Endothelial cell (in vitro differentiated cells): ENCODE measurements around the gene WDR19. TPM values are rescaled to one million over a fixed set of nuclear protein-coding genes. Genes with fewer than 3 reads are reported as not detected.

Source experiments
- DNase-seq: peaks from one replicate; pipeline ENCODE4 v3.0.0; 2021; ENCODE audit warnings: low spot score
- H3K27ac Mint-ChIP-seq: one replicate; pipeline ENCODE4 v1.8.0; 2021; ENCODE audit warnings: mixed read lengths, inconsistent platforms; ENCODE audit not compliant: unreplicated experiment
- H3K27me3 Mint-ChIP-seq: one replicate; pipeline ENCODE4 v1.8.0; 2021; ENCODE audit warnings: mild to moderate bottlenecking, moderate library complexity, mixed read lengths, inconsistent platforms; ENCODE audit not compliant: unreplicated experiment
- H3K36me3 Mint-ChIP-seq: one replicate; pipeline ENCODE4 v1.8.0; 2021; ENCODE audit warnings: mild to moderate bottlenecking, low read depth, mixed read lengths, inconsistent platforms; ENCODE audit not compliant: unreplicated experiment
- H3K4me1 Mint-ChIP-seq: one replicate; pipeline ENCODE4 v1.8.0; 2021; ENCODE audit warnings: mild to moderate bottlenecking, mixed read lengths, inconsistent platforms; ENCODE audit not compliant: unreplicated experiment
- H3K4me3 Mint-ChIP-seq: one replicate; pipeline ENCODE4 v1.8.0; 2021; ENCODE audit warnings: mild to moderate bottlenecking, mixed read lengths, inconsistent platforms; ENCODE audit not compliant: unreplicated experiment
- H3K9me3 Mint-ChIP-seq: one replicate; pipeline ENCODE4 v1.8.0; 2021; ENCODE audit warnings: mixed read lengths, inconsistent platforms; ENCODE audit not compliant: unreplicated experiment
- CTCF ChIP-seq: fragments of 200-600 bp; sonication (generic); IDR thresholded peaks from one replicate; pipeline ENCODE4 v1.5.0; 2021; ENCODE audit warnings: antibody characterized with exemption; ENCODE audit not compliant: unreplicated experiment
- total RNA-seq: library from RNA; stranded (reverse); fragmentation: NEBNext Ultra II Directional; extraction: Animal tissue kit (Norgen Biotek cat#: 25700); gene quantifications from one replicate; pipeline ENCODE4 v1.2.1, GENCODE V29; 2021; ENCODE audit not compliant: unreplicated experiment

The WDR19 gene
- total RNA-seq, 1 donor from 2014 or later: 35.8 TPM

DNA sequence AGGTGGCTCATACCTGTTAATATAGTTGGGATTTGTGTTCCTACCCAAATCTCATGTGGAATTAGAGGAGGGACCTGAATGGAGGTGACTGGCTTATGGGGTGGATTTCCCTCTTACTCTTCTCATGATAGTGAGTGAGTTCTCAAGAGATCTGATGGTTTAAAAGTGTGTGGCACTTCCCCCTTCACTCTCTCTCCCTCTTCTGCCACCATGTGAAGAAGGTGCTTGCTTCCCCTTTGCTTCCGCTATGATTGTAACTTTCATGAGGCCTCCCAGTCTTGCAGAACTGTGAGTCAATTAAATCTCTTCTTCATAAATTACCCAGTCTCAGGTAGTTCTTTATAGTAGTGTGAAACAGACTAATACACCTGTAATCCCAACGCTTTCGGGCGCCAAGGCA, 28.3 kb upstream of the WDR19 start:
- H3K4me3 Mint-ChIP-seq: no peak overlapping the region
- no peaks in the 10 kb centered on the region for H3K27me3 Mint-ChIP-seq
- no peak for TF ChIP-seq CTCF
- no peak for DNase-seq
- no peak overlapping the region for H3K27ac Mint-ChIP-seq
- H3K9me3 Mint-ChIP-seq: no peaks in the 10 kb centered on the region
- H3K4me1 Mint-ChIP-seq: no peaks in the 10 kb centered on the region
- no peaks in the 10 kb centered on the region for H3K36me3 Mint-ChIP-seq

- Mint-ChIP-seq H3K4me1 (no peaks in the 10 kb centered on the region), H3K9me3 (no peaks in the 10 kb centered on the region), H3K27me3 (no peaks in the 10 kb centered on the region), H3K36me3 (no peaks in the 10 kb centered on the region), H3K27ac (no peak overlapping the region), H3K4me3 (no peak overlapping the region)
- TF ChIP-seq CTCF: no peak
- DNase-seq: no peak
These were observed 24.8 kb upstream of the WDR19 start for GRCh38 chr4:39157520-39157919.

DNA sequence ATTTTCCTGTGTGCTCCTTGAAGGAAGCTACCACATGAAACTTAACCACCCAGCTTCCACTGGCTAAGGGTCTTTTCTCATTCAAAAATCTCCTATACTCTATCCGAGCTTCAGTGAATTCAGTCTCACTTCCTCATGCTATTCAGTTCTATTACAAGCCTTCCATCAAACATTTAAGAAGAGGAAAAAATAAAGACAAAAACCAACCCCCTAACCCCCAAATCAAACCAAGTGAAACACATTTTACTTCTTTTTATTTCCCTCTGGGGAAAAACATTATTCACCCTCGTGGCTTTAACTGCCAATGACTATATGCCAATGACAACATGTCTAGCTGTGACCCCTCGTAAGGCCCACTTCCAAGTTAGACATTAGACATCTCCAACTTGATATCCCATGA, 16.2 kb upstream of the WDR19 start:
- no peak overlapping the region for H3K27ac Mint-ChIP-seq
- peaks cover 2% of the 10 kb centered on the region for H3K27me3 Mint-ChIP-seq
- H3K4me3 Mint-ChIP-seq: no peak overlapping the region
- no peaks in the 10 kb centered on the region for H3K4me1 Mint-ChIP-seq
- no peaks in the 10 kb centered on the region for H3K36me3 Mint-ChIP-seq
- H3K9me3 Mint-ChIP-seq: no peaks in the 10 kb centered on the region
- DNase-seq: no peak
- TF ChIP-seq CTCF: no peak

DNA sequence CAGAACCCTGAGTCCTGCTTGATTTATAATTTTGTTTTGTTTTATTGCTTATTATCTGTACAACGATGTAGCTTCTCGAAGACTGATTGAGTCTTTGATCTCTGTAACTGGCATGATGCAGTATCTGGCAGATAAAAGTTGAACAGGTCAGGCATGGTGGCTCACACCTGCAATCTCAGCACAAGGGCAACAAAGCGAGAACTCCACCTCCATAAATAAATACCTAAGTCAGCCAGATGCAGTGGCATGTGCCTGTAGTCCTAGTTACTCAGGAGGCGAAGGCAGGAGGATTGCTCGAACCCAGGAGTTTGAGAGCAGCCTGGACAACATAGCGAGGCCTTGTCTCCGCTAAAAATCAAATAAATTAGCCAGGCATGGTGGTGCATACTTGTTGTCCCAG, 15.7 kb upstream of the WDR19 start:
- Mint-ChIP-seq H3K36me3 (no peaks in the 10 kb centered on the region), H3K27ac (no peak overlapping the region), H3K27me3 (peaks cover 2% of the 10 kb centered on the region), H3K9me3 (no peaks in the 10 kb centered on the region), H3K4me1 (no peaks in the 10 kb centered on the region), H3K4me3 (no peak overlapping the region)
- TF ChIP-seq CTCF: no peak
- DNase-seq: no peak

GRCh38 chr4:39169426-39169825, 12.9 kb upstream of the WDR19 start:
- H3K4me1 Mint-ChIP-seq: no peaks in the 10 kb centered on the region
- no peak overlapping the region for H3K4me3 Mint-ChIP-seq
- H3K27me3 Mint-ChIP-seq: peaks cover 2% of the 10 kb centered on the region
- no peak for DNase-seq
- no peak overlapping the region for H3K27ac Mint-ChIP-seq
- H3K9me3 Mint-ChIP-seq: no peaks in the 10 kb centered on the region
- no peaks in the 10 kb centered on the region for H3K36me3 Mint-ChIP-seq
- TF ChIP-seq CTCF: no peak
